DOHH2 (cell line): ENCODE results near the gene NDUFAF3.

Source experiments
- H3F3A ChIP-seq: fragments of 200-600 bp; sonication (generic), shearing (Covaris generic); 2 replicates; pipeline ENCODE4 v1.6.0; 2016; ENCODE audit warnings: antibody characterized with exemption, mild to moderate bottlenecking; ENCODE audit not compliant: control insufficient read depth, insufficient read depth
- H3K27ac ChIP-seq: fragments of 200-600 bp; sonication (generic); 2 replicates; pipeline ENCODE4 v1.5.1; 2014; ENCODE audit warnings: low read depth, mild to moderate bottlenecking, low read length, moderate library complexity
- H3K27me3 ChIP-seq: fragments of 200-600 bp; sonication (generic); 2 replicates; pipeline ENCODE4 v1.6.1; 2014; ENCODE audit warnings: mild to moderate bottlenecking, low read length, mixed read lengths; ENCODE audit not compliant: control insufficient read depth
- H3K36me3 ChIP-seq: fragments of 200-600 bp; sonication (generic); 2 replicates; pipeline ENCODE4 v1.6.1; 2014; ENCODE audit warnings: mild to moderate bottlenecking, low read length, moderate library complexity, mixed read lengths; ENCODE audit not compliant: control insufficient read depth
- H3K4me1 ChIP-seq: fragments of 200-600 bp; sonication (generic); 2 replicates; pipeline ENCODE4 v1.6.1; 2014; ENCODE audit warnings: mild to moderate bottlenecking, low read length, mixed read lengths; ENCODE audit not compliant: control insufficient read depth
- H3K4me2 ChIP-seq: fragments of 200-600 bp; sonication (generic); 2 replicates; pipeline ENCODE4 v1.6.0; 2014; ENCODE audit warnings: mild to moderate bottlenecking, low read length, moderate library complexity
- H3K4me3 ChIP-seq: fragments of 200-600 bp; sonication (generic); 2 replicates; pipeline ENCODE4 v1.5.1; 2014; ENCODE audit warnings: mild to moderate bottlenecking, low read length, mixed read lengths
- H3K79me2 ChIP-seq: fragments of 200-600 bp; sonication (generic); 2 replicates; pipeline ENCODE4 v1.6.1; 2014; ENCODE audit warnings: mild to moderate bottlenecking, low read length, mixed read lengths; ENCODE audit not compliant: control insufficient read depth
- H3K9me2 ChIP-seq: fragments of 200-600 bp; sonication (generic); replicated peaks from 2 replicates; pipeline ENCODE4 v1.6.1; 2014; ENCODE audit warnings: mild to moderate bottlenecking, low read length, mixed read lengths; ENCODE audit not compliant: control insufficient read depth
- H3K9me3 ChIP-seq: fragments of 200-600 bp; sonication (generic); 2 replicates; pipeline ENCODE4 v1.6.1; 2014; ENCODE audit warnings: antibody characterized with exemption, low read length, mixed read lengths; ENCODE audit not compliant: control insufficient read depth, insufficient read depth
- H4K20me1 ChIP-seq: fragments of 200-600 bp; sonication (generic); 2 replicates; pipeline ENCODE4 v1.6.0; 2014; ENCODE audit warnings: low read depth, mild to moderate bottlenecking, antibody characterized with exemption, low read length, moderate library complexity; ENCODE audit not compliant: control insufficient read depth, insufficient read depth
- EZH2phosphoT487 ChIP-seq: fragments of 200-600 bp; sonication (generic); IDR thresholded peaks from 2 replicates; pipeline ENCODE4 v1.6.1; 2017; ENCODE audit warnings: borderline replicate concordance, mild to moderate bottlenecking, antibody characterized with exemption, low read length, moderate library complexity, mixed read lengths
- TF ChIP-seq, protein P1 (sequence below): fragments of 200-600 bp; sonication (generic); IDR thresholded peaks from one replicate; pipeline ENCODE4 v1.5.1; 2014; ENCODE audit warnings: antibody characterized with exemption, mild to moderate bottlenecking, low read depth, low read length; ENCODE audit not compliant: poor library complexity, severe bottlenecking

The NDUFAF3 gene

DNA sequence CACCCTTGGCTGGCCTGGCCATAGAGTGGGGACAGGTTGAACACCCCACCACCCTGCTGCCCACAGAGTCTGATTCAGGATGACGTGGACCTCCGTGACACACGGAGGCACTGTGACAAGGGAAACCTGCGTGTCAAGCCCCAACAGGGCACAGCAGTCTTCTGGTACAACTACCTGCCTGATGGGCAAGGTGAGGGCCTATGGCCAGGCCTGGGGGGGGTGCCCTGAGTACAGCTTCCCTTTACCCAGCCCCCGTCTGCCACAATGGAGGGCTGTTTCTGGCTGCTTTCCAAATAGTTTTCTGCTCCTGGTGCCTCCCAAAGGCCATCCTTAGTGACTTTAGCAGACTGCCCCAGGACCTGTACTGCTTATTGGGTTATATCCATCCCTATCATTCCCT is 15.9 kb upstream of the NDUFAF3 start:
- no peaks in the 10 kb centered on the region for H3K27me3 ChIP-seq
- peaks cover 6% of the 10 kb centered on the region for H4K20me1 ChIP-seq
- H3K9me3 ChIP-seq, result no peaks in the 10 kb centered on the region
- peak overlapping the region; percentile 90 for H3K4me3 ChIP-seq
- H3K4me1 ChIP-seq, result peaks cover 18% of the 10 kb centered on the region
- H3K4me2 ChIP-seq, result peak overlapping the region; percentile 87
- TF ChIP-seq, protein P1, sequence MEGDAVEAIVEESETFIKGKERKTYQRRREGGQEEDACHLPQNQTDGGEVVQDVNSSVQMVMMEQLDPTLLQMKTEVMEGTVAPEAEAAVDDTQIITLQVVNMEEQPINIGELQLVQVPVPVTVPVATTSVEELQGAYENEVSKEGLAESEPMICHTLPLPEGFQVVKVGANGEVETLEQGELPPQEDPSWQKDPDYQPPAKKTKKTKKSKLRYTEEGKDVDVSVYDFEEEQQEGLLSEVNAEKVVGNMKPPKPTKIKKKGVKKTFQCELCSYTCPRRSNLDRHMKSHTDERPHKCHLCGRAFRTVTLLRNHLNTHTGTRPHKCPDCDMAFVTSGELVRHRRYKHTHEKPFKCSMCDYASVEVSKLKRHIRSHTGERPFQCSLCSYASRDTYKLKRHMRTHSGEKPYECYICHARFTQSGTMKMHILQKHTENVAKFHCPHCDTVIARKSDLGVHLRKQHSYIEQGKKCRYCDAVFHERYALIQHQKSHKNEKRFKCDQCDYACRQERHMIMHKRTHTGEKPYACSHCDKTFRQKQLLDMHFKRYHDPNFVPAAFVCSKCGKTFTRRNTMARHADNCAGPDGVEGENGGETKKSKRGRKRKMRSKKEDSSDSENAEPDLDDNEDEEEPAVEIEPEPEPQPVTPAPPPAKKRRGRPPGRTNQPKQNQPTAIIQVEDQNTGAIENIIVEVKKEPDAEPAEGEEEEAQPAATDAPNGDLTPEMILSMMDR, result no peak
- no peak for TF ChIP-seq EZH2phosphoT487
- no peaks in the 10 kb centered on the region for H3K9me2 ChIP-seq
- H3K79me2 ChIP-seq, result peaks cover 34% of the 10 kb centered on the region
- H3F3A ChIP-seq, result no peaks in the 10 kb centered on the region
- peaks cover 10% of the 10 kb centered on the region for H3K36me3 ChIP-seq
- H3K27ac ChIP-seq, result no peak overlapping the region

DNA sequence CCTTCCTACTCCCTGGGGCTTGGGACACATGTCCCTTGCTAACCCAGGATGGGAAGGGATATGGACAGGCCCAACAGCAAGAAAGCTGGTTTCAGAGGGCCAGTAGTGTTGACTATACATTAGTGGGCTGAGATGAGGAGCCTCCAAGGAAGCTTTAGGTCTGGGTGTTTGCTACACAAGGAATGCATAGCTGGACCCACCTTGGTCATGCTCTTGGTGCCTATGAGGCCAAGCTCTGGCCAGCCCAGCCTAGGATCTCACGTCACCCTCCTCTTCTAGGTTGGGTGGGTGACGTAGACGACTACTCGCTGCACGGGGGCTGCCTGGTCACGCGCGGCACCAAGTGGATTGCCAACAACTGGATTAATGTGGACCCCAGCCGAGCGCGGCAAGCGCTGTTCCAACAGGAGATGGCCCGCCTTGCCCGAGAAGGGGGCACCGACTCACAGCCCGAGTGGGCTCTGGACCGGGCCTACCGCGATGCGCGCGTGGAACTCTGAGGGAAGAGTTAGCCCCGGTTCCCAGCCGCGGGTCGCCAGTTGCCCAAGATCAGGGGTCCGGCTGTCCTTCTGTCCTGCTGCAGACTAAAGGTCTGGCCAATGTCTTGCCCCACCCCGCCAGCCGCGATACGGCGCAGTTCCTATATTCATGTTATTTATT is 15.4 kb upstream of the NDUFAF3 start:
- Histone ChIP-seq H3K27me3 (no peaks in the 10 kb centered on the region), H4K20me1 (peaks cover 6% of the 10 kb centered on the region), H3K9me2 (no peaks in the 10 kb centered on the region), H3K27ac (no peak overlapping the region), H3K4me2 (peak overlapping the region; percentile 87), H3K4me3 (peak overlapping the region; percentile 90), H3K79me2 (peaks cover 39% of the 10 kb centered on the region), H3K9me3 (no peaks in the 10 kb centered on the region), H3F3A (no peaks in the 10 kb centered on the region), H3K36me3 (peaks cover 13% of the 10 kb centered on the region), H3K4me1 (peaks cover 18% of the 10 kb centered on the region)
- no peak for TF ChIP-seq EZH2phosphoT487
- TF ChIP-seq, protein P1, result no peak

DNA sequence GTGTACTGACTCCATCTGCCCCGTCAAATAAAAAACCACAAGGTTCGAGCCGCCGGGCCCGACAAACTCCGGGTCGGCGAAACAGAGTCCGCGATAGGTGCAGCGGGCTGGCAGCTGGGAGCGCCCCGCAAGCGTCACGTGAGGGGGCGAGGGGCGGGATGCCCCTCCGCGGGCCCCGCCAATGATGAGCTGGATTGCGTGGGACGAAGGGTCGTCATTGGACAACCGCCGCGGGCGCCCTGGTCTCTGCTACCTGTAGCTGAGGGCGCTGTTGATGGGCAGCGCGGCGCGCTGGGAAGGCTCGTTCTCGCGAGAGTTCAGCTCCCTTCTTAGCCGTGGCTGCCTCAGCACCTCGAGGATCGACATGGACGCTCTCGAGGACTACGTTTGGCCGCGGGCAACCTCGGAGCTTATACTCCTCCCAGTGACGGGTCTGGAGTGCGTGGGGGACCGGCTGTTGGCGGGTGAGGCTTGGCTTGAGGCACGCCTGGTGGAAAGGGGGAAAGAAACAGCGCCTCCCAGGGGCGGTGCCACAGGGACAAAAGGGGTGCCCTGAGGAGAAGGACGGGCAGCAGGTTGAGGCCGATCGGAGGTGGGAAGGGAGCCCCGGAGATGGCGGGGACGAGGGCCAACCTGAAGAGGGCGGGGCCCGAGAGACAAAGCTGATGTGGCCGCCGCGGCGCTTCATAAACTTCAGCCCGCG is 14.7 kb upstream of the NDUFAF3 start, which contains the start of gene WDR6:
Gene WDR6 (plus strand): TSS at position 324 of the 703 bp plus-strand sequence. CDS start 41 bp downstream, at position 365.
- Histone ChIP-seq H3K4me1 (peaks cover 18% of the 10 kb centered on the region), H3K79me2 (peaks cover 46% of the 10 kb centered on the region), H3K36me3 (peaks cover 20% of the 10 kb centered on the region), H3K27me3 (no peaks in the 10 kb centered on the region), H3K4me3 (peak within 1 kb of the TSS; percentile 90), H3F3A (no peaks in the 10 kb centered on the region), H3K4me2 (peak within 1 kb of the TSS; percentile 87), H3K27ac (peak within 1 kb of the TSS; percentile 74), H4K20me1 (peaks cover 6% of the 10 kb centered on the region), H3K9me3 (no peaks in the 10 kb centered on the region), H3K9me2 (no peaks in the 10 kb centered on the region)
- no peak for TF ChIP-seq EZH2phosphoT487
- TF ChIP-seq, protein P1, result peak; percentile 78
